HUES64 (cell line): ENCODE data around the gene UVRAG. TPM values are rescaled to one million over a fixed set of nuclear protein-coding genes. Genes with fewer than 3 reads are reported as not detected.

Experiments
- H3K27ac ChIP-seq: 2 replicates; pipeline ENCODE4 v1.7.0; 2013; ENCODE audit warnings: low read depth, low read length, inconsistent platforms
- H3K27me3 ChIP-seq: 2 replicates; pipeline ENCODE4 v1.6.1; 2013; ENCODE audit warnings: mild to moderate bottlenecking, low read length; ENCODE audit not compliant: insufficient read depth
- H3K36me3 ChIP-seq: 2 replicates; pipeline ENCODE4 v1.6.1; 2013; ENCODE audit warnings: mild to moderate bottlenecking, low read length; ENCODE audit not compliant: insufficient read depth
- H3K4me1 ChIP-seq: 2 replicates; pipeline ENCODE4 v1.6.1; 2013; ENCODE audit warnings: mild to moderate bottlenecking, low read length, moderate library complexity; ENCODE audit not compliant: insufficient read depth
- H3K4me3 ChIP-seq: 2 replicates; pipeline ENCODE4 v1.5.1; 2013; ENCODE audit warnings: mild to moderate bottlenecking, low read length, moderate library complexity
- H3K9ac ChIP-seq: 2 replicates; pipeline ENCODE4 v1.6.1; 2013; ENCODE audit warnings: mild to moderate bottlenecking, low read depth, low read length
- H3K9me3 ChIP-seq: 2 replicates; pipeline ENCODE4 v1.6.1; 2013; ENCODE audit warnings: low read depth, low read length; ENCODE audit not compliant: insufficient read depth
- WGBS: fragments of 150-250, 120-280 bp; methylation state at CpG from one replicate; pipeline ENCODE4 v1.1.7; 2013; ENCODE audit warnings: missing lambda C conversion rate; 5-methylcytosine and 5-hydroxymethylcytosine counted together
- polyA plus RNA-seq, 2 experiments: library from polyadenylated mRNA; stranded (reverse); fragments of 50-300 nt; gene quantifications; one replicate each; pipeline ENCODE4 v1.2.3, GENCODE V29; 2013

The UVRAG gene
- 6.7 TPM for polyA plus RNA-seq (2013, experiment 1 of 2)
- polyA plus RNA-seq (2013, experiment 2 of 2): 10.2 TPM

GRCh38 chr11:75814677-75815344 is at the start of gene UVRAG:
Gene UVRAG, plus strand, starts transcription at chr11:75815210. Its CDS starts 198 bp downstream, at chr11:75815408.
- H3K9me3 ChIP-seq: no peaks in the 10 kb centered on the region
- WGBS: under 1% methylated on average over 39 of the region's 39 CpGs
- no peaks in the 10 kb centered on the region for H3K36me3 ChIP-seq
- peaks cover 18% of the 10 kb centered on the region for H3K4me1 ChIP-seq
- H3K27ac ChIP-seq: peak within 1 kb of the TSS; percentile 46; the same call in 1 of the 2 replicates
- H3K9ac ChIP-seq: peak within 1 kb of the TSS; percentile 73
- peak within 1 kb of the TSS; percentile 81 for H3K4me3 ChIP-seq
- peaks cover 6% of the 10 kb centered on the region for H3K27me3 ChIP-seq

DNA sequence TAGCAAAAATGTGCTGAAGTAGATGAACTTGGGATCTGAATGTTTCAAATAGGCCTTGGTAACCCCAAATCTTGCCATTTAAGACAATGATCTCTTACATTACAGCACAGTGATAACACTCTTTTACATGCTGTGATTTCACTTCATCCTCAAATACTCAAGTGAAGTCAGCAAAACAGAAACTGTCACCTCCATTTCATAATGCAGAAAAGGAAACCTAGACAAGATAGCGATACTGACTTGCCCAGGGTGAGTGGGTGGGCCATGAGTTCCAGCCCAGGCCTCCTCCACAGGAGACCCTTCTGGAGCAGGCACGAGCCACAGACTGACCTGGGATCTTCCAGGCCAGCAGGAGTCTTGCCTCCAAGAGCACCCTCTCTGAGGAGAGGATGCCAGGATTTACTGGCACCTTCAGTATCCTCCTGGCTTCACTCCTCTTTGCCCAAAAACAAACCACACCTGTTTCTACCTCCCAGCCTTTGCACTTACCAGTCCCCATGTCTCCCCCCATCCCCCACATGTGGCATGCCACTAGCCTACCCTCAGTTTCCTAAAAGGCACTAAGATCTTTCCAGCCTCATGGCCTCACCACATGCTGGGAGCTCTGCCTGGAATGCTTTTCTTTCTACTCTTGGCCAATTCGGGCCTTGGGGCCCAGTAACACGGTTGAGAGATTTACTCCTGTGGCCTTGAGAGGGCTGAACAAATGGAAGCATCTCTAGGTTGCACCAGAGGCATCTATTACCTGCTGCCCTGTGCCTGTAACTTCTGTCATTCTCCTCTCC is 48.4 kb upstream of the UVRAG start:
- H3K4me3 ChIP-seq: no peak overlapping the region
- H3K27ac ChIP-seq: no peak overlapping the region
- H3K36me3 ChIP-seq: no peaks in the 10 kb centered on the region
- no peak overlapping the region for H3K9ac ChIP-seq
- 60% methylated on average over 4 of the region's 4 CpGs for WGBS
- peaks cover 54% of the 10 kb centered on the region for H3K27me3 ChIP-seq
- H3K4me1 ChIP-seq: peaks cover 7% of the 10 kb centered on the region
- no peaks in the 10 kb centered on the region for H3K9me3 ChIP-seq

- Histone ChIP-seq H3K9me3 (no peaks in the 10 kb centered on the region), H3K36me3 (no peaks in the 10 kb centered on the region), H3K4me1 (peaks cover 7% of the 10 kb centered on the region), H3K27me3 (peaks cover 60% of the 10 kb centered on the region), H3K9ac (no peak overlapping the region), H3K27ac (no peak overlapping the region), H3K4me3 (no peak overlapping the region)
- WGBS: 80% methylated on average over 6 of the region's 6 CpGs
Observed at GRCh38 chr11:75767228-75767572, 47.8 kb upstream of the UVRAG start.

DNA sequence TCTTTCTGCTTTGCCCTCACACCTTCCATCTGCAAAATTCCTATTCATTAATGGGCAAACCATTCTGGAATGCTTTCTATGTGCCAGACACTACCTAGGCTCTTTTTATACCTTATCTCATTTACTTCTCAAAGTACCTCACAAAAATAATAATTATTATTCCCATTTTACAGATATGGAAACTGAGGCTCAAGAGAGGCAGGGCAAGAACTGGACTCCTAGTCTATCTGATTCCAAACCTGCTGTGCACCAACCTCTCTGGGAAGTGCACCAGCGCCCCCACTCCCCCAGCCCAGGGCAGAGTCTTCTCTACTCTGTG is 47.3 kb upstream of the UVRAG start:
- Histone ChIP-seq H3K4me3 (no peak overlapping the region), H3K9me3 (no peaks in the 10 kb centered on the region), H3K27me3 (peaks cover 62% of the 10 kb centered on the region), H3K9ac (no peak overlapping the region), H3K36me3 (no peaks in the 10 kb centered on the region), H3K27ac (no peak overlapping the region; the same call in 1 of the 2 replicates), H3K4me1 (peaks cover 7% of the 10 kb centered on the region)
- 76% methylated on average over 1 of the region's 1 CpG for WGBS

DNA sequence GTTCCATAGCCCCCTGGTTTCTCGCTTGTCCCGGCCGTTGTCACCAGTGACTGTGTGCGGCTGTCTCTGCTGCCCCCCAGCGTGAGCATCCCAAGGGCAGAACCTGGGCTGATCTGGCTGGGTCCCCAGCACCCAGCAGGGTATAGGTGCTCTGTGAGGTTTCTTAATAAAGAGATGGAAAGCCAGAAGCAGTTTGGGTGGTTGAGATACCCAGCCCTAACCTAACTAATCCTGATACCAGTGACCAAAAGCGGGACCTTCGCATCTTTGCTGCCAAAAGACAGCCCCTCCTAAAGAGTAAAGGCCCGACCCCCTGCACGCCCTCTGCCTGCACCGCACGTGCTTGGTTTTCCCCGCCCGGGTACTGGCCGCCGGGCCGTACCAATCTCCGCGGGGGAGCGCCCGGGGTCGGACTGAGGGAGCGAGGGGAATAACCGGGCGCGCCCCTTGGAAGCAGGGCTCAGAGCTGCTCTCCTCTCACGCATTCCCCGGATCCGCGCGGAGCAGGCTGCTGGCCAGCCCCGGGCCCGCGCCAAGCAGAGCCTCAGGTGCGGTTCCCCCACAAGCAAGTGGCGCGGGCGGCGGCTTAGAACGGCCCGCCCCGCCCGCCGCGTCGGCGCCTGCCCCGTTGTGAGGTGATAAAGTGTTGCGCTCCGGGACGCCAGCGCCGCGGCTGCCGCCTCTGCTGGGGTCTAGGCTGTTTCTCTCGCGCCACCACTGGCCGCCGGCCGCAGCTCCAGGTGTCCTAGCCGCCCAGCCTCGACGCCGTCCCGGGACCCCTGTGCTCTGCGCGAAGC is 46.7 kb upstream of the UVRAG start, which contains the start of gene DGAT2:
DGAT2 (plus strand) TSS at position 667 of the 797 bp plus-strand sequence. CDS start 214 bp downstream, outside the sequence.
- Histone ChIP-seq H3K4me1 (peaks cover 7% of the 10 kb centered on the region), H3K9ac (peak within 1 kb of the TSS; percentile 91), H3K27ac (peak within 1 kb of the TSS; percentile 73; the same call in 1 of the 2 replicates), H3K4me3 (peak within 1 kb of the TSS; percentile 50), H3K27me3 (peaks cover 62% of the 10 kb centered on the region), H3K9me3 (no peaks in the 10 kb centered on the region), H3K36me3 (no peaks in the 10 kb centered on the region)
- WGBS: 6% methylated on average over 66 of the region's 66 CpGs

- peak overlapping the region; percentile 50 for H3K4me3 ChIP-seq
- H3K27me3 ChIP-seq: peaks cover 62% of the 10 kb centered on the region
- H3K9me3 ChIP-seq: no peaks in the 10 kb centered on the region
- peaks cover 7% of the 10 kb centered on the region for H3K4me1 ChIP-seq
- H3K9ac ChIP-seq: peak overlapping the region; percentile 91; the same call in 1 of the 2 replicates
- WGBS: 7% methylated on average over 43 of the region's 46 CpGs
- H3K27ac ChIP-seq: no peak overlapping the region
- no peaks in the 10 kb centered on the region for H3K36me3 ChIP-seq
Observed at GRCh38 chr11:75768909-75769771, 45.9 kb upstream of the UVRAG start.

DNA sequence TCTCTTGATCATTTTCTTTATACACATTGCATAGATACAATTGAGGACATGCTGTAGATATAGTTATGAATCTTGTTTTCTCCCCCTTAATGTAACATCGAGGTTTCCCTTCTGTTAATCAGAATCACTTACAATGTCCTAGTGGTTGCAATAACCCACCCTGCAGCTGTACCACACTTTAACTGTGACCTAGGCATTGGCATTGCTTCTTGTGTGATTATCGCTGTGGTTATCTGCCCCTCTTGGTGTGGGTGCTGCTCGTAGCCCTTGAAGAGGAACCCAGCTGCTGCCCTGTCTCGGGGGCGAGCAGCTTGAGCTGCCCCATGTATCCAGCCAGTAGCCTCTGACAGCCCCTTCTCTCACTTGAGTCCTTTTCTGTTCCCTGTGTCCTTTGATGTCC is 44.9 kb upstream of the UVRAG start:
- Histone ChIP-seq H3K9ac (no peak overlapping the region), H3K27me3 (peaks cover 62% of the 10 kb centered on the region), H3K4me3 (no peak overlapping the region), H3K27ac (no peak overlapping the region), H3K36me3 (no peaks in the 10 kb centered on the region), H3K4me1 (peaks cover 7% of the 10 kb centered on the region), H3K9me3 (no peaks in the 10 kb centered on the region)
- whole genome bisulfite sequencing: 97% methylated on average over 5 of the region's 5 CpGs

GRCh38 chr11:75771646-75772410 is 43.2 kb upstream of the UVRAG start:
- H3K4me1 ChIP-seq: peaks cover 6% of the 10 kb centered on the region
- no peaks in the 10 kb centered on the region for H3K36me3 ChIP-seq
- 86% methylated on average over 5 of the region's 6 CpGs for WGBS
- no peaks in the 10 kb centered on the region for H3K9me3 ChIP-seq
- peaks cover 56% of the 10 kb centered on the region for H3K27me3 ChIP-seq
- no peak overlapping the region for H3K9ac ChIP-seq
- no peak overlapping the region for H3K4me3 ChIP-seq
- no peak overlapping the region for H3K27ac ChIP-seq

- H3K27me3 ChIP-seq: peaks cover 37% of the 10 kb centered on the region
- H3K9me3 ChIP-seq: no peaks in the 10 kb centered on the region
- H3K4me1 ChIP-seq: no peaks in the 10 kb centered on the region; the same call in 1 of the 2 replicates
- no peak overlapping the region for H3K4me3 ChIP-seq
- no peaks in the 10 kb centered on the region for H3K36me3 ChIP-seq
- 91% methylated on average over 5 of the region's 5 CpGs for WGBS
- H3K9ac ChIP-seq: no peak overlapping the region
- no peak overlapping the region for H3K27ac ChIP-seq
Observed at GRCh38 chr11:75773595-75774353, 41.2 kb upstream of the UVRAG start.
